ENCODE data around the gene SPATA32.

Gene SPATA32

GRCh38 chr17:45261577-45262515 is at the start of gene SPATA32:
TSS of gene SPATA32 (minus strand) at chr17:45262094. CDS start at chr17:45262016, 78 bp downstream.
- no peak for DNase-seq (ENCODE audit: low spot score)
- H3K27ac ChIP-seq, result peak within 1 kb of the TSS; percentile 31 to 38

GRCh38 chr17:45311401-45311759 is 49.5 kb upstream of the SPATA32 start:
- peak overlapping the region; percentile 56 to 78 for H3K27ac ChIP-seq
- H3K4me3 ChIP-seq, result peak overlapping the region; percentile 55
- no peak for TF ChIP-seq CTCF (IDR thresholded peaks at IDR 0.05)
- no peak for DNase-seq (ENCODE audit: low spot score)

More at GRCh38 chr17:45261577-45262515, at the start of gene SPATA32:
- TF ChIP-seq CTCF (IDR thresholded peaks at IDR 0.05), result no peak
- peak within 1 kb of the TSS; percentile 88 for H3K4me3 ChIP-seq

- DNase-seq (ENCODE audit: low spot score), result no peak
- Histone ChIP-seq H3K4me3 (no peak overlapping the region), H3K27ac (peak overlapping the region; percentile 11 to 78)
- no peak for TF ChIP-seq CTCF (IDR thresholded peaks at IDR 0.05)
These were observed 48.8 kb upstream of the SPATA32 start for GRCh38 chr17:45310380-45311324.

GRCh38 chr17:45309400-45309799 is 47.5 kb upstream of the SPATA32 start:
- Histone ChIP-seq H3K27ac (peak overlapping the region in 1 of 2 donors; percentile 17), H3K4me3 (no peak overlapping the region)
- DNase-seq (ENCODE audit: low spot score), result no peak
- no peak for TF ChIP-seq CTCF (IDR thresholded peaks at IDR 0.05)

- no peak for TF ChIP-seq CTCF (IDR thresholded peaks at IDR 0.05)
- DNase-seq (ENCODE audit: low spot score), result no peak
- Histone ChIP-seq H3K27ac (peak overlapping the region in 1 of 2 donors; percentile 17), H3K4me3 (no peak overlapping the region)
These were observed 46.9 kb upstream of the SPATA32 start for GRCh38 chr17:45308840-45309239.

GRCh38 chr17:45308016-45308365 is 46.1 kb upstream of the SPATA32 start:
- H3K4me3 ChIP-seq, result no peak overlapping the region
- peak overlapping the region; percentile 74 to 81 for H3K27ac ChIP-seq
- no peak for TF ChIP-seq CTCF (IDR thresholded peaks at IDR 0.05)
- no peak for DNase-seq (ENCODE audit: low spot score)
